ENCODE measurements around the gene WDFY2.

WDFY2 gene

GRCh38 chr13:51727634-51728274 lies 143.5 kb downstream of the WDFY2 start:
- DNase-seq (no peak), ATAC-seq (ENCODE audit: insufficient read depth, low read depth) (no peak)
- H3K27me3 ChIP-seq (ENCODE audit: insufficient read depth, low read length, poor library complexity), result no peaks in the 10 kb centered on the region
- TF ChIP-seq CTCF (IDR thresholded peaks at IDR 0.05; ENCODE audit: borderline replicate concordance, extremely low read depth, low read length, poor library complexity, severe bottlenecking) (no peak), EZH2 (IDR thresholded peaks at IDR 0.05; ENCODE audit: borderline replicate concordance, low read depth, low read length, severe bottlenecking) (no peak)
- no peak overlapping the region for H3K9ac ChIP-seq (ENCODE audit: low read depth, low read length)
- H3K27ac ChIP-seq (ENCODE audit: low read length), result no peak overlapping the region
- peaks cover 9% of the 10 kb centered on the region; the same call in 1 of the 2 replicates for H3K36me3 ChIP-seq (ENCODE audit: insufficient read depth, low read length)
- H3K4me3 ChIP-seq (ENCODE audit: low read depth in 1 of 2, low read length in 2 of 2), result no peak overlapping the region
- H3K4me2 ChIP-seq (ENCODE audit: insufficient read depth, low read length), result no peak overlapping the region
- H3K9me3 ChIP-seq (ENCODE audit: insufficient read depth, low read length, severe bottlenecking), result no peaks in the 10 kb centered on the region
- no peaks in the 10 kb centered on the region for H3K79me2 ChIP-seq (ENCODE audit: insufficient read depth, low read length)
- H2AFZ ChIP-seq (ENCODE audit: low read depth, low read length), result no peak overlapping the region
- H3K4me1 ChIP-seq (ENCODE audit: insufficient read depth, low read length), result no peaks in the 10 kb centered on the region
- no peaks in the 10 kb centered on the region for H4K20me1 ChIP-seq (ENCODE audit: insufficient read depth, low read length)

GRCh38 chr13:51728275-51728673 lies 144.0 kb downstream of the WDFY2 start:
- Histone ChIP-seq H3K4me3 (ENCODE audit: low read depth in 1 of 2, low read length in 2 of 2) (no peak overlapping the region), H3K27ac (ENCODE audit: low read length) (no peak overlapping the region), H3K4me1 (ENCODE audit: insufficient read depth, low read length) (no peaks in the 10 kb centered on the region)

GRCh38 chr13:51728972-51729371 lies 144.7 kb downstream of the WDFY2 start:
- no peak overlapping the region for H3K9ac ChIP-seq (ENCODE audit: low read depth, low read length)

More at GRCh38 chr13:51728275-51728673, 144.0 kb downstream of the WDFY2 start:
- H3K9me3 ChIP-seq (ENCODE audit: insufficient read depth, low read length, severe bottlenecking), result no peaks in the 10 kb centered on the region
- no peaks in the 10 kb centered on the region for H3K27me3 ChIP-seq (ENCODE audit: insufficient read depth, low read length, poor library complexity)
- H4K20me1 ChIP-seq (ENCODE audit: insufficient read depth, low read length), result no peaks in the 10 kb centered on the region
- no peak for TF ChIP-seq CTCF (IDR thresholded peaks at IDR 0.05; ENCODE audit: borderline replicate concordance, extremely low read depth, low read length, poor library complexity, severe bottlenecking)
- TF ChIP-seq EZH2 (IDR thresholded peaks at IDR 0.05; ENCODE audit: borderline replicate concordance, low read depth, low read length, severe bottlenecking), result no peak
- H3K4me2 ChIP-seq (ENCODE audit: insufficient read depth, low read length), result no peak overlapping the region
- no peak for DNase-seq
- H3K36me3 ChIP-seq (ENCODE audit: insufficient read depth, low read length), result peaks cover 9% of the 10 kb centered on the region; the same call in 1 of the 2 replicates
- no peak for ATAC-seq (ENCODE audit: insufficient read depth, low read depth)
- H2AFZ ChIP-seq (ENCODE audit: low read depth, low read length), result no peak overlapping the region
- no peaks in the 10 kb centered on the region for H3K79me2 ChIP-seq (ENCODE audit: insufficient read depth, low read length)
- no peak overlapping the region for H3K9ac ChIP-seq (ENCODE audit: low read depth, low read length)

More at GRCh38 chr13:51728972-51729371, 144.7 kb downstream of the WDFY2 start:
- Histone ChIP-seq H2AFZ (ENCODE audit: low read depth, low read length) (no peak overlapping the region), H3K4me2 (ENCODE audit: insufficient read depth, low read length) (no peak overlapping the region), H3K79me2 (ENCODE audit: insufficient read depth, low read length) (no peaks in the 10 kb centered on the region), H3K4me3 (ENCODE audit: low read depth in 1 of 2, low read length in 2 of 2) (no peak overlapping the region), H3K27me3 (ENCODE audit: insufficient read depth, low read length, poor library complexity) (no peaks in the 10 kb centered on the region), H3K9me3 (ENCODE audit: insufficient read depth, low read length, severe bottlenecking) (no peaks in the 10 kb centered on the region), H3K27ac (ENCODE audit: low read length) (no peak overlapping the region), H3K36me3 (ENCODE audit: insufficient read depth, low read length) (peaks cover 9% of the 10 kb centered on the region; the same call in 1 of the 2 replicates), H3K4me1 (ENCODE audit: insufficient read depth, low read length) (no peaks in the 10 kb centered on the region), H4K20me1 (ENCODE audit: insufficient read depth, low read length) (no peaks in the 10 kb centered on the region)
- DNase-seq (no peak), ATAC-seq (ENCODE audit: insufficient read depth, low read depth) (no peak)
- no peak for TF ChIP-seq EZH2 (IDR thresholded peaks at IDR 0.05; ENCODE audit: borderline replicate concordance, low read depth, low read length, severe bottlenecking)
- TF ChIP-seq CTCF (IDR thresholded peaks at IDR 0.05; ENCODE audit: borderline replicate concordance, extremely low read depth, low read length, poor library complexity, severe bottlenecking), result no peak
